A549 treated with AZD9567 at 1 μM for 4 hours (cell line): ENCODE results near the gene GABPA. TPM values are rescaled to one million over a fixed set of nuclear protein-coding genes. Genes with fewer than 3 reads are reported as not detected.

Source experiments
- total RNA-seq: library from RNA; stranded (reverse); fragments of 200-300 nt; extraction: Qiagen RNA extraction; gene quantifications from 5 replicates; pipeline ENCODE4 v1.2.3, GENCODE V29; 2022; ENCODE audit not compliant: insufficient read depth

Gene GABPA
- 5.0 to 8.7 TPM (median 6.7 TPM) in 5 replicates for total RNA-seq

DNA sequence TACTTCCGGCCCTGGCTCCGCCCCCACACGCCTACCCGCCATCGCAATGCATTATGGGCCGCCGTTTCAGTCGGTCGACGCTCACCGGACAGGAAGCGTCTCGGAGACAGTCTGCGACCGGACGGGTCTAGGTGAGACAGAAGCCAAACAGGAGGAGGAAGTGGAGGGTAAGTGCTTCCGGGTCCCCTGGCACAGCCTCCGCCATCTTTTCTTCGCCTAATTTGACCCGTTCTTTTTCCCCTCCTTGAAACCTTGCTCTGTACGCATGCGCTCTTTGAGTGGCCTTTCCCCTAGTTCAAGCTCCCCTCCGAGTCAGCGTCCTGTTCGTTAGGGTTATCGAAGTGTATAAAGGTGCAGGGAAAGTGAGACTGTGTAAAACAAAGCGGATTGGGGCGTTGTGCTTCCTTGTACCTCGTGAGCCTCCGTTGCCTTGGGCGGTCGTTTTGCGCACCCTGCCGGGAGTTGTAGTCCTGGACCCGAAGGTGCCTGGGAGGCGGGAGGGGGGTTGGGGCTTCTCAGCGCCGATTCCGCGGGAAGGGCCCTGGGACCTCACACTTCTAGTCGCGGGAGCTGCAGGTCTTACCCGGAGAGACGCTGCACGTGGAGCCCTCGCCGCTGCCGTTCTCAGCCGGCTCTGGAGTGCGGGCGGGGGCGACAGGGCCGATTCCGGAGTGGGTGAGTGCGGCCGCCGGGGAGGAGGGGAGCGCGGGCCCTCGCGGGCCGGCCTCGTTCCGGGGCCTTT, at the start of gene GABPA, which contains the start of gene ATP5PF:
Gene GABPA, plus strand, starts transcription at position 69 of the 742 bp plus-strand sequence. CDS start 6,627 bp downstream, outside the sequence.
Gene ATP5PF, minus strand, starts transcription at position 1 of the 742 bp plus-strand sequence. CDS start 5,110 bp downstream, outside the sequence.

Other genes with a start within 250 kb of the GABPA start
- 31.2 to 35.8 TPM (median 34.4 TPM) in 5 replicates for gene MRPL39, start 127.5 kb upstream of the GABPA start, total RNA-seq
- gene JAM2, start 95.7 kb upstream of the GABPA start, total RNA-seq: 0.21 TPM in 1 of 5 replicates, not detected in the others
- 205 to 224 TPM (median 217 TPM) in 5 replicates for gene ATP5PF, start 68 bp upstream of the GABPA start, total RNA-seq